Breast epithelium (tissue), 3 donors: ENCODE data around the gene YEATS4.

Experiments
- CTCF ChIP-seq, 3 donors: fragments of 450-650 bp; IDR thresholded peaks; one replicate each; pipeline ENCODE4 v1.5.1; 2016 to 2017; ENCODE audit warnings: antibody characterized with exemption in 3 of 3, mild to moderate bottlenecking in 3 of 3, moderate library complexity in 3 of 3
- POLR2A ChIP-seq: fragments of 450-650 bp; IDR thresholded peaks from one replicate; pipeline ENCODE4 v1.6.1; 2016; ENCODE audit warnings: antibody characterized with exemption, mild to moderate bottlenecking, moderate library complexity
- POLR2AphosphoS5 ChIP-seq, 3 donors: sonication (generic); formaldehyde crosslinking; IDR thresholded peaks; one replicate each; pipeline ENCODE4 v1.6.1; 2017; ENCODE audit warnings: antibody characterized with exemption in 3 of 3

- no peak for TF ChIP-seq CTCF (IDR thresholded peaks at IDR 0.05)
- no peak for TF ChIP-seq POLR2A
- no peak for TF ChIP-seq POLR2AphosphoS5 (IDR thresholded peaks at IDR 0.05)
Observed at GRCh38 chr12:69430942-69431590, 71.5 kb downstream of the YEATS4 start.
